Fibroblast of villous mesenchyme (primary cell): ENCODE results near the gene SLC41A1. TPM values are rescaled to one million over a fixed set of nuclear protein-coding genes. Genes with fewer than 3 reads are reported as not detected.

Source experiments
- DNase-seq: peaks from one replicate; pipeline ENCODE4 v3.0.0-alpha.2; 2010; ENCODE audit warnings: low read depth
- H3K4me3 ChIP-seq: 2 replicates; pipeline ENCODE4 v1.5.1; 2011; ENCODE audit warnings: low read depth, mild to moderate bottlenecking, low read length
- total RNA-seq: library from RNA; depleted of rRNA; stranded (reverse); fragments of >200 nt; gene quantifications from 2 replicates; pipeline ENCODE4 v1.2.3, GENCODE V29; 2012
- TF ChIP-seq, protein P1 (sequence below): IDR thresholded peaks from 2 replicates; pipeline ENCODE4 v1.5.1; 2012; ENCODE audit warnings: low read depth, mild to moderate bottlenecking, low read length; ENCODE audit not compliant: insufficient read depth

The SLC41A1 gene
- total RNA-seq, 1 donor, result 20.7 TPM

GRCh38 chr1:205849619-205850355, 36.8 kb upstream of the SLC41A1 start, which contains the start of gene PM20D1:
TSS of gene PM20D1 (minus strand) at chr1:205850132. CDS start at chr1:205850072, 60 bp downstream.
- TF ChIP-seq, protein P1, sequence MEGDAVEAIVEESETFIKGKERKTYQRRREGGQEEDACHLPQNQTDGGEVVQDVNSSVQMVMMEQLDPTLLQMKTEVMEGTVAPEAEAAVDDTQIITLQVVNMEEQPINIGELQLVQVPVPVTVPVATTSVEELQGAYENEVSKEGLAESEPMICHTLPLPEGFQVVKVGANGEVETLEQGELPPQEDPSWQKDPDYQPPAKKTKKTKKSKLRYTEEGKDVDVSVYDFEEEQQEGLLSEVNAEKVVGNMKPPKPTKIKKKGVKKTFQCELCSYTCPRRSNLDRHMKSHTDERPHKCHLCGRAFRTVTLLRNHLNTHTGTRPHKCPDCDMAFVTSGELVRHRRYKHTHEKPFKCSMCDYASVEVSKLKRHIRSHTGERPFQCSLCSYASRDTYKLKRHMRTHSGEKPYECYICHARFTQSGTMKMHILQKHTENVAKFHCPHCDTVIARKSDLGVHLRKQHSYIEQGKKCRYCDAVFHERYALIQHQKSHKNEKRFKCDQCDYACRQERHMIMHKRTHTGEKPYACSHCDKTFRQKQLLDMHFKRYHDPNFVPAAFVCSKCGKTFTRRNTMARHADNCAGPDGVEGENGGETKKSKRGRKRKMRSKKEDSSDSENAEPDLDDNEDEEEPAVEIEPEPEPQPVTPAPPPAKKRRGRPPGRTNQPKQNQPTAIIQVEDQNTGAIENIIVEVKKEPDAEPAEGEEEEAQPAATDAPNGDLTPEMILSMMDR, result no peak
- DNase-seq, result peak; percentile 78
- H3K4me3 ChIP-seq, result peak within 1 kb of the TSS; percentile 45

- TF ChIP-seq, protein P1, result no peak
- DNase-seq, result no peak
- no peak overlapping the region for H3K4me3 ChIP-seq
Measured at GRCh38 chr1:205843036-205843859, 30.2 kb upstream of the SLC41A1 start.

- TF ChIP-seq, protein P1, result no peak
- no peak for DNase-seq
- no peak overlapping the region for H3K4me3 ChIP-seq
Measured at GRCh38 chr1:205842229-205842628, 29.2 kb upstream of the SLC41A1 start.

GRCh38 chr1:205840146-205840923, 27.3 kb upstream of the SLC41A1 start:
- TF ChIP-seq, protein P1, result no peak
- no peak overlapping the region for H3K4me3 ChIP-seq
- no peak for DNase-seq

DNA sequence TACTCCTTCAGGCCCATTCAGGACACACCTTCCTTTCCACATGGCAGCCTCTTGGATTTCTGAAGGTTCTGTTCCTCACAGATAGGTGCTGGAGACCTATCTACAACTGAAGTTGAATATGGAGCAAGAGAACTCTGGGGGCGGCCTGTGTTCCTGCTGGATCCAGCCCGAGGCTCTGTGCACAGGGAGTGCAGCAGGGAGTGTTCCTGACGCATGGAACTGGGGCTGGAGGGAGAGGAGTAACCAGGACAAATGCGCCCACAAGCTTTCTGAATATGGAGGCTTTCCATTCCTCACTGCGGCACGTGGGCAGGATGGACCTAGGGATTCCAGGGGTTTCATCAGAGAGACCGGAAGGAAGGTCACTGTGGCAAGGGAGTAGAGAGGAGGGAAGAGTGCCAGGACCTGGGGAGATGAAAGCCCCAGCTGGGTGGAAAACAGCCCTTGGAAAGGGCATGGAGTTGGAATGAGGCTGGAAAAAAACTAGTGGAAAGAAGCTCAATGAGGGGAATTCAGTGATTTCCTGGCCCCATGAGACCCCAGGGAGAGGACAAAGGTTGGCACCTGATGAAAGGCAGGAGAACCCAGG, 24.5 kb upstream of the SLC41A1 start:
- no peak overlapping the region for H3K4me3 ChIP-seq
- no peak for DNase-seq
- TF ChIP-seq, protein P1, result no peak

- no peak overlapping the region for H3K4me3 ChIP-seq
- no peak for DNase-seq
- TF ChIP-seq, protein P1, result no peak
Measured at GRCh38 chr1:205834751-205835150, 21.8 kb upstream of the SLC41A1 start.
